ENCODE results near the gene ZFHX2.

Gene ZFHX2

DNA sequence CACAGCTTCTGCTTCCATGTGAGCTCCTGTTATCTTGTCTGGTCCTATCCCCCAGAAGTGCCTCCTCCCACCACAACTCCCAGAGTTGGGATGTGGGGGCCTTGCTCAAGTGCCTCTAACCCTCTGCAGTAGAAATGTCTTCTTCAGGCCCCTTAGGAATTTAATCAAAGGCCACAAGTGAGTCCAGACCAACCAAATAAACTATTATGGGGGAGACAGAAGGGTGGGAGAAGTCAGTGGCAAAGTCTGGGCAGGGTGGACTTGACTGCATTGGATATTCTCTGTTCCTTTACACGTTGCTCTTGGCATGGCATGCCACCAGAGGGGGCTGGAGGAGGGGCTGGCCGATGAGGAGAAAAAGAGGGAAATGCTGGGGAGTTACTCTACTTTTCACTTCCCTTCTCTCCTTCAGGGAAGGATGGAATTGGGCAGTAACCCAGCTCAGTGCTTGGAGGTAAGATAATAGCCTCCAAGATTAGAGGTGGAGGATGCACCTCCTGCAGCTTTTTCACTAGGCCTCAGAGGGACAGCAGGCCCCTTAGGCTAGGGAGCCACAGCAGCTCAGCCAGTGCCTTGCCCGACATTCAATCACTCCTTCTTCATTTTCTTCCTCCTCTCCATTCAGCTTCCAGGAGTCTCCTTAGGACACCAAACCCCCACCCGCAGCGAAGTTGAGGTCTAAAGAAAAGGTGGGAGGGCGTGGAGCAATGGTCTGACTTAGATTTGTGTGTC is 17.2 kb upstream of the ZFHX2 start:
- no peak overlapping the region for H3K27ac ChIP-seq (ENCODE audit: poor library complexity, severe bottlenecking)
- ATAC-seq (ENCODE audit: low read depth) (no peak), DNase-seq (ENCODE audit: low spot score) (peak; percentile 53)
- no peak overlapping the region for H3K4me3 ChIP-seq (ENCODE audit: severe bottlenecking)
- TF ChIP-seq, protein P1, sequence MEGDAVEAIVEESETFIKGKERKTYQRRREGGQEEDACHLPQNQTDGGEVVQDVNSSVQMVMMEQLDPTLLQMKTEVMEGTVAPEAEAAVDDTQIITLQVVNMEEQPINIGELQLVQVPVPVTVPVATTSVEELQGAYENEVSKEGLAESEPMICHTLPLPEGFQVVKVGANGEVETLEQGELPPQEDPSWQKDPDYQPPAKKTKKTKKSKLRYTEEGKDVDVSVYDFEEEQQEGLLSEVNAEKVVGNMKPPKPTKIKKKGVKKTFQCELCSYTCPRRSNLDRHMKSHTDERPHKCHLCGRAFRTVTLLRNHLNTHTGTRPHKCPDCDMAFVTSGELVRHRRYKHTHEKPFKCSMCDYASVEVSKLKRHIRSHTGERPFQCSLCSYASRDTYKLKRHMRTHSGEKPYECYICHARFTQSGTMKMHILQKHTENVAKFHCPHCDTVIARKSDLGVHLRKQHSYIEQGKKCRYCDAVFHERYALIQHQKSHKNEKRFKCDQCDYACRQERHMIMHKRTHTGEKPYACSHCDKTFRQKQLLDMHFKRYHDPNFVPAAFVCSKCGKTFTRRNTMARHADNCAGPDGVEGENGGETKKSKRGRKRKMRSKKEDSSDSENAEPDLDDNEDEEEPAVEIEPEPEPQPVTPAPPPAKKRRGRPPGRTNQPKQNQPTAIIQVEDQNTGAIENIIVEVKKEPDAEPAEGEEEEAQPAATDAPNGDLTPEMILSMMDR (IDR thresholded peaks at IDR 0.05; ENCODE audit: poor library complexity, severe bottlenecking), result peak; percentile 44
- H3K4me1 ChIP-seq (ENCODE audit: insufficient read depth, poor library complexity, severe bottlenecking), result peaks cover 4% of the 10 kb centered on the region
- no peaks in the 10 kb centered on the region for H3K27me3 ChIP-seq (ENCODE audit: insufficient read depth, poor library complexity, severe bottlenecking)
- H3K36me3 ChIP-seq (ENCODE audit: low read depth), result peaks cover 25% of the 10 kb centered on the region
- H3K9me3 ChIP-seq (ENCODE audit: severe bottlenecking), result no peaks in the 10 kb centered on the region

DNA sequence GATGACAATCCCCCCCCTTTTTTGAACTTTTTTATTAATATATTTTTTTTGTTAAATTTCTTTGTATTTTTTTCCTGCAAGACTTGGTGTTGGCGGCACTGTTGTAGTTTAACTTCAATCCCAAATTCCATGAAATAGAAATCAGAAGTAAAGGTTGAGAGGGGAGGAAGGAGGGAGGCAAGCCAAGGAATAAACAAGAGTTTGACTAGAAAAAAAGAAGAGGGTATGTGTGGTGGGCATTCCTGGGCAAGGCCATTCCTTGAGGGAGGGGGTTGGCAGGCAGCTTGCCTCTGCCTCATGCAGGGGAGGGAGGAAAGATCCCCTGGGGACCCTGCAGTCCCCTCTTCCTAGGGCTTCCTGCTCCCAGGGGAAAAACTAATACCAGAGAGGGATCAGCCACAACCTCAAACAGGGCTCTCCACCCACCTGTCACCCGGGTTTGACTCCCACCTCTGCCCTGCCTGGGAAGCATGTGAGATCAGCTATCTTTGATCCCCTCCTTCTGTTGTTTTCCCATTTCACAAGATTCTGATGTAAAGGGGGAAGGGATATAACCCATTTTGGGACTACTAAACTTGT is 16.5 kb upstream of the ZFHX2 start:
- TF ChIP-seq, protein P1 (IDR thresholded peaks at IDR 0.05; ENCODE audit: poor library complexity, severe bottlenecking), result no peak
- DNase-seq (ENCODE audit: low spot score), result peak; percentile 19
- Histone ChIP-seq H3K27me3 (ENCODE audit: insufficient read depth, poor library complexity, severe bottlenecking) (no peaks in the 10 kb centered on the region), H3K9me3 (ENCODE audit: severe bottlenecking) (no peaks in the 10 kb centered on the region), H3K4me1 (ENCODE audit: insufficient read depth, poor library complexity, severe bottlenecking) (peaks cover 4% of the 10 kb centered on the region), H3K36me3 (ENCODE audit: low read depth) (peaks cover 31% of the 10 kb centered on the region), H3K4me3 (ENCODE audit: severe bottlenecking) (peak overlapping the region; percentile 71), H3K27ac (ENCODE audit: poor library complexity, severe bottlenecking) (peak overlapping the region; percentile 31)
- no peak for ATAC-seq (ENCODE audit: low read depth)

DNA sequence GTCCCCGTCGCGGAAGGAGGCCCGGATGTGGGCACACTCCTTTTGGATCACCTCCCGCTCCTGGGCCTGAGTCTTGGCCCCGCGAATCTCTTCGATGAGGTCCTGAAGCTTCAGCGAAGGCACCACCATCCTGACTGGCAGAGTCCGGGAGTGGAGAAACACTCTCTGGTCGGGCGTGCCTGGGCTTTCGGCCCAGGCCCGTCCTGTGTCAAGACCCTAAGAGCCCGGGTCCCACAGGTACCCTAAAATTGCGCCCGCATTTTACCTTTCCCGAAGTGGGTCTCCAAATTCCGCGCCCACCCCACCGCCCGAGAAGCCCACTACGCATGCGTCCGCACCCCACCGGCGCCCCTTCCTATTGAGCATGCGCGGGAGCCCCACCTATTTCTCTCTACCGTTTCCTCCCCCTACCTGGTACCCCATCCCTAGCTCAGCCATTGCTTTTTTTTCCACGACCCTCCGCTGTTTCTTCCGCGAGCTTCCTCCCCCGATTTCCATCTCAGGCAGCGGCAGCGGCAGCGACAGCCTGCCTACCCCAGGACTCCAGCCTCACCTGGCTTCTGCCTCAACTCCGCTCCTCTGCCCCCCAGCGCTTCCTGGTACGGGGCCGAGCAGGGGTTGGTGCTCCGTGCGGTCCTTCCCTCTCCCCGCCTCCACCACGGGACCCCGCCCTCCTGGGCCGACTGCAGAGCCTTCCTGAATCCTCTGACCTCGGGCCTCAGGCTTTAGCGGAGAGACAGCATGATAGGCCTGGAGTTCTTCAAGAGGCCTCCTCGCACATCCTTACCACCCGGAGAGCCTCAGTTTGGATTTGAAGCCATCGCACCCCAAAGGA is 15.8 kb upstream of the ZFHX2 start, which contains the start of gene AP1G2:
Gene AP1G2, minus strand, starts transcription at position 606 of the 835 bp plus-strand sequence. Its CDS starts 477 bp downstream, at position 129.
- Histone ChIP-seq H3K9me3 (ENCODE audit: severe bottlenecking) (no peaks in the 10 kb centered on the region), H3K4me3 (ENCODE audit: severe bottlenecking) (peak within 1 kb of the TSS; percentile 71), H3K36me3 (ENCODE audit: low read depth) (peaks cover 38% of the 10 kb centered on the region), H3K27ac (ENCODE audit: poor library complexity, severe bottlenecking) (peak within 1 kb of the TSS; percentile 31), H3K4me1 (ENCODE audit: insufficient read depth, poor library complexity, severe bottlenecking) (peaks cover 4% of the 10 kb centered on the region), H3K27me3 (ENCODE audit: insufficient read depth, poor library complexity, severe bottlenecking) (no peaks in the 10 kb centered on the region)
- ATAC-seq (ENCODE audit: low read depth), result peak; percentile 90
- DNase-seq (ENCODE audit: low spot score), result peak; percentile 96
- TF ChIP-seq, protein P1 (IDR thresholded peaks at IDR 0.05; ENCODE audit: poor library complexity, severe bottlenecking), result no peak

DNA sequence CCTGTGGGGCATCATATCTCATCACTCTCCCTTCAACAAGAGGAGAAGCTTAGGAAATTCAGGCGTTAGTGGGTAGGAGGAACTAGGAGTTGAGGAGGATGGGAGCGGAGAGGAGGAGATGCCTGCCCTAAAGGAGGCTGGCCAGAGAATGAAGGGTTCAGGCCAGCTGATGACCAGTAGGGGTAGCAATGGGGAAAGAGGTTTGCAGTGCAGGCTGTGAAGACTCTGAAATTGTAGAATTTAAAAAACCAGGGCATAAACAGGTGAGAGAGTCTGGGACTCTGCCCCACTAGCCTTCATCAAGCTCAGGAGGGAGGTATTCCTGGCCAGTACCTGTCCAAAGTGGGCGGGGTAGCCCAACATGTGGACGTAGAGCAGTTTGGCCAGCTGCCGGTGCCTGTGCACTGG is 15.2 kb upstream of the ZFHX2 start:
- peaks cover 4% of the 10 kb centered on the region for H3K4me1 ChIP-seq (ENCODE audit: insufficient read depth, poor library complexity, severe bottlenecking)
- H3K36me3 ChIP-seq (ENCODE audit: low read depth), result peaks cover 44% of the 10 kb centered on the region
- DNase-seq (ENCODE audit: low spot score), result no peak
- TF ChIP-seq, protein P1 (IDR thresholded peaks at IDR 0.05; ENCODE audit: poor library complexity, severe bottlenecking), result no peak
- H3K27ac ChIP-seq (ENCODE audit: poor library complexity, severe bottlenecking), result peak overlapping the region; percentile 31
- H3K4me3 ChIP-seq (ENCODE audit: severe bottlenecking), result peak overlapping the region; percentile 71
- ATAC-seq (ENCODE audit: low read depth), result peak; percentile 17; the same call in 2 of the 3 replicates
- H3K27me3 ChIP-seq (ENCODE audit: insufficient read depth, poor library complexity, severe bottlenecking), result no peaks in the 10 kb centered on the region
- no peaks in the 10 kb centered on the region for H3K9me3 ChIP-seq (ENCODE audit: severe bottlenecking)
